GM18508 (cell line): Measurements from ENCODE around the gene LGALS9C.
"Not testable (repeated sequence)": the region's sequence is repeated elsewhere in the genome, so short reads cannot be mapped to it uniquely, and the experiment has no call there.

Experiments used
- ATAC-seq: cut with Tn5 transposase; IDR thresholded peaks from one replicate; pipeline ENCODE4 v1.9.1; 2021; ENCODE audit warnings: moderate number of reproducible peaks; ENCODE audit not compliant: insufficient read depth, unreplicated experiment

LGALS9C gene

DNA sequence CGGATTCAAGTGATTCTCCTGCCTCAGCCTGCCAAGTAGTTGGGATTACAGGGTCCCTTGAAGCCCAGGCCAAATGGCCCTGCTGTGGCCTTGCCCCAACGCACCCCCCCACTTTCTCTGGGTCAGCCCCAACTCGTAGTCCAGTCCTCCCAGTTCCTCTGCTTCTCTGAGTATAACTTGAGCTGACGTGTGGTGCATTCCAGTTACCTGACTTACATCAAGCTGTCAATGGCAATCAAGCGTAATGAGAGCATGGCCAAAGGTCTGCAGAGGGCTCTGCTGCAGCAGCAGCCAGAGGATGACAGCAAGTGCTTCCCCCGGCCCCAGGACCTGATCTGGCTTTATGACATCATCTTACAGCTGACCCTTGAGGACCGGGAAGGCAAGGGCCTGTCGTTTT, 50.8 kb downstream of the LGALS9C start:
- ATAC-seq: not testable (repeated sequence)

DNA sequence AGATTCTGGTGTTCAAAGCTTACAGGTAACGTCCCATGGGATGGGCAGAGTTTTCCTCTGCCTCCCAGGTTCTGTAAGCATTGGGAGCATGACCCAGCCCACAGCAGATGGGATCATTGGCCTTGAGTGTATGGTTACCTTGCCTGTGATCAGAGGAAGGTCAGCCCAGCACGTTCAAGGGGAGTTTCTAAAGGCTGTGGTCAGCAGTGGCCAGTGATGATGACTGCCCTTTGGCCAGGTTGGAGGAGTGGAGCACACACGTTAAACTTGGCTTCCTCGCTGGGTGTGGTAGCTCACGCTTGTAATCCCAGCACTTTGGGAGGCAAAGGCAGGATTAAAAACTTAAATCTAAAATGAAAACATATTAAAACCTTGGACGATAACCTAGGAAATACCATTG, 51.8 kb downstream of the LGALS9C start:
- ATAC-seq: not testable (repeated sequence)

DNA sequence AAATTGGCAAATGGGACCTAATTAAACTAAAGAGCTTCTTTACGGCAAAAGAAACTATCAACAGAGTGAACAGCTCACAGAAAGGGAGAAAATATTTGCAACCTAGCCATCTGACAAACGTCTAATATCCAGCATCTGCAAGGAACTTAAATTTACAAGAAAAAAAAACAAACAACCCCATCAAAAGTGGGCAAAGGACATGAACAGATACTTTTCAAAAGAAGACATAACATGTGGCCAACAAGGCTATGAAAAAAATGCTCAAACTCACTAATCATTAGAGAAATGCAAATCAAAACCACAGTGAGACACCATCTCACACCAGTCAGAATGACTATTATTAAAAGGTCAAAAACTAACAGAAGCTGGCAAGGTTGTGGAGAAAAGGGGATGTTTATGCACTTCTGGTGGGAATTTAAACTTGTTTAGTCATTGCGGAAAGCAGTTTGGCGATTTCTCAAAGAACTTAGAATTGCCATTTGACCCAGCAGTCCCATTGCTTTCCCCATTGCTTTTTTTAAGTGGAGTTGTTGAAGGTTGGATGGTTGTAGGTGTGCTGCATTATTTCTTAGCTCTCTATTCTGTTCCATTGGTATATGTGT, 52.4 kb downstream of the LGALS9C start:
- ATAC-seq: not testable (repeated sequence)

- ATAC-seq: not testable (repeated sequence)
These were observed 53.8 kb downstream of the LGALS9C start for GRCh38 chr17:18530405-18530804.

DNA sequence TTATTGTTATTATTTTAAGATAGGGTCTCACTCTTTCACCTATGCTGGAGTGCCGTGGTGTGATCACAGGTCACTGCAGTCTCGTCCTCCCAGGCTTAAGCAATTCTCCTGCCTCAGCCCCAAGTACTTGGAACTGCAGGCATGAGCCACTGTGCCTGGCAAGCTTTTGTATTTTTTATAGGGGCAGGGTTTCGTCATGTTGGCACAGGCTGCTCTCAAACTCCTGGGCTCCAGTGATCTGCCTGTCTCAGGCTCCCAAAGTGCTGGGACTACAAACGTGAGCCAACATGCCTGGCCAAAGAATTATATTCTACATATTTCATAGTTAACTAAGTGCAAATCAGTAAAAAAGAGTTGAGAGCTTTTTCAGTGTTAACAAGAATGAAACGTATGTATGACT, 65.6 kb downstream of the LGALS9C start:
- ATAC-seq: not testable (repeated sequence)

DNA sequence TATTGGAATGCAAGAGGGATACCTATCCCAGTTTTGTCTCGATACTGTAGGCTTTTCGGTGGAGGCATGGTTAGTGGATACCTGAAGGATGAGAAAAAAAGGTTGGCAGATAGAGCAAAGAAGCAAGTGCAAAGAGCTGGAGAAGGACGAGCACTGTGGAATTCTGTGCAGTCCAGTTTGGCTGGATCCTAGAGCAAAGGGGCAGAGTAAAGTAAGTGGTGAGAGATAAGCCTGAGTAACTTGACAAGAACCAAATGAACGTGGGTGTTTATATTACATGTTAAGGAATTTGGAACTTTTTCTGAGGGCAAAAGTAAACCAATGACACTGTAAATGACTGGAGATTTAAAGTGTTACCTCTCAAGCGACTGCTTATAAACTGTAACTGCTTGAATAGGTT, 66.3 kb downstream of the LGALS9C start:
- not testable (repeated sequence) for ATAC-seq
